GM12864 (cell line): ENCODE results near the gene PDLIM3.

Experiments
- DNase-seq: peaks from one replicate; pipeline ENCODE4 v3.0.0-alpha.2; 2011; ENCODE audit warnings: low read depth
- H3K4me3 ChIP-seq: 2 replicates; pipeline ENCODE4 v1.5.1; 2011; ENCODE audit warnings: mild to moderate bottlenecking, low read depth, low read length, control low read depth
- CTCF ChIP-seq: IDR thresholded peaks from 2 replicates; pipeline ENCODE4 v1.5.1; 2011; ENCODE audit warnings: low read depth, mild to moderate bottlenecking, moderate library complexity, low read length, control low read depth, inconsistent platforms; ENCODE audit errors: missing control alignments

Gene PDLIM3

GRCh38 chr4:185510806-185511205, 24.5 kb downstream of the PDLIM3 start:
- no peak overlapping the region for H3K4me3 ChIP-seq
- no peak for DNase-seq
- no peak for TF ChIP-seq CTCF

- no peak for DNase-seq
- TF ChIP-seq CTCF, result no peak
- H3K4me3 ChIP-seq, result no peak overlapping the region
Observed at GRCh38 chr4:185508181-185508580, 27.1 kb downstream of the PDLIM3 start.

GRCh38 chr4:185506422-185506821, 28.9 kb downstream of the PDLIM3 start:
- H3K4me3 ChIP-seq, result no peak overlapping the region
- TF ChIP-seq CTCF, result no peak
- DNase-seq, result no peak

GRCh38 chr4:185504098-185505047, 30.9 kb downstream of the PDLIM3 start:
- no peak for DNase-seq
- TF ChIP-seq CTCF, result no peak
- H3K4me3 ChIP-seq, result no peak overlapping the region

DNA sequence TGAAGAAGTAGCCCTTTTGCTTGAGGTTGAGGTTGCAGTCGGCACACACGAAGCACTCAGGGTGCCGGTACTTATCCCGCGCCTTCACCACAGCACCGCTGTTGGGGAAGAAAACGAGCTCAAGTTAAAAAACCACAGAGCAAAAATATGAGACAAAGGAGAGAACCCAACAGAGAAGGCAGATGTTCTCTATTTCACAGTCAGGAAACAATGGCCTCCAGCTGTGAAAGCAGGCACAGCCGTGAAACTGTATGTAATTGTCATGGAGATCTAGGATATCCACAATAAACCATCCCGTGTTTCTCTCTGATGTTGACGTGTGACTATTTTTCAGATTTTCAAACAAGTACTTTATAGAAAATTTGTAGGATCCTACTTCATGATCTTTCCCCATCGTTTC, 32.9 kb downstream of the PDLIM3 start:
- no peak overlapping the region for H3K4me3 ChIP-seq
- no peak for DNase-seq
- no peak for TF ChIP-seq CTCF

- no peak for TF ChIP-seq CTCF
- DNase-seq, result no peak
Observed at GRCh38 chr4:185500576-185500975, 34.7 kb downstream of the PDLIM3 start.

DNA sequence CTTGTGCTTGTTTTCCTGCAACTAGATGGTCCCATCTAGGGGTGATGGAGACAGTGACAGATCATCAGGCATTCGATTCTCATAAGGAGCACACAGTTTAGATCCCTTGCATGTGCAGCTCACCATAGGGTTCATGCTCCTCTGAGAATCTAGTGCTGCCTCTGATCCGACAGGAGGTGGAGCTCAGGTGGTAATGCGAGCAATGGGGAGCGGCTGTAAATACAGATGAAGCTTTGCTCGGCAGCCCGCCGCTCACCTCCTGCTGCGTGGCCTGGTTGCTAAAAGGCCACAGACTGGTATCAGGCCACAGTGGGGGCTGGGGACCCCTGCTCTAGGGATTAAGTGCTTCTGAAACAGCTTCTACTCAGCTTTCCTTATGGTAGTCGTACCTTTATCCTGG, 35.3 kb downstream of the PDLIM3 start:
- TF ChIP-seq CTCF, result no peak
- no peak for DNase-seq
- no peak overlapping the region for H3K4me3 ChIP-seq

More at GRCh38 chr4:185500576-185500975, 34.7 kb downstream of the PDLIM3 start:
- H3K4me3 ChIP-seq, result no peak overlapping the region
